Measurements from ENCODE around the gene C22orf42.
"Not testable (repeated sequence)": the region's sequence is repeated elsewhere in the genome, so short reads cannot be mapped to it uniquely, and the experiment has no call there.

- TF ChIP-seq POLR2A, CTCF (IDR thresholded peaks at IDR 0.05): not testable (repeated sequence)
Measured at GRCh38 chr22:32157632-32158031, 1.5 kb downstream of the C22orf42 start.
